CD4-positive, alpha-beta T cell treated with Interleukin-6 at 100 ng/mL for 8 hours (primary cell): Measurements from ENCODE around the gene CES3.
"Not testable (repeated sequence)": the region's sequence is repeated elsewhere in the genome, so short reads cannot be mapped to it uniquely, and the experiment has no call there.

Source experiments
- DNase-seq: peaks from one replicate; pipeline ENCODE4 v3.0.0-alpha.2; 2020; ENCODE audit warnings: mixed read lengths, low spot score

CES3 gene

DNA sequence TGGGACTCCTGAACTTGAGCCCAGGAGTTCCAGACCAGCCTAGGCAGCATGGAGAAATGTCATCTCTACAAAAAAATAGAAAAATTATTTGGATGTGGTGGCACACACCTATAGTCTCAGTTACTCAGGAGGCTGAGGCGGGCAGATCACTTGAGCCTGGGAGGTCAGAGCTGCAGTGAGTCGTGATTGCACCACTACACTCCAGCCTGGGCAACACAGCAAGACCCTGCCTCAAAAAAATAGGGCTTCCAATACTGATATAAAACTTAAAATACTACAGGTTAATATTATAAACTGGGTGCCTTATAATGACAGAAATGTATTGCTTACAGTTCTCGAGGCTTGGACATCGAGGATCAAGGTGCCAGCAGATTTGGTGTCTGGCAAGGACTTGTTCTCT lies 15.1 kb upstream of the CES3 start:
- DNase-seq: no peak

DNA sequence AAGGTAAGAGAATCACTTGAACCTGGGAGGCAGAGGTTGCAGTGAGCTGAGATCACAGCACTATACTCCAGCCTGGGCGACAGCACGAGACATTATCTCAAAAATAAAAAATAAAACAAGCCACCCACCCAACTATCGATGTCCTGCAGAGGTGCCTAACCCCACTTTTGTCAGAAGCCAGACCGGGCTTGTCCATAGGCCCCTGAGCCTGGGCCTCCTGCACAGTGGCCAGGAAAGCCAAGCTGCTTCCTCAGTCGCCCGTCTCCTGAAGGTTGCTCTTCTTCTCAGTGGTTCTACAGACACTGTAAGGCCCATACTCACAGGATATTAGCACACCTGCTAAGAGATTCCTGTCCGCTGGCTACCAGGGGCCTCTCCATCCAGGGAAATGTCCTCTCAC lies 14.5 kb upstream of the CES3 start:
- DNase-seq: no peak

DNA sequence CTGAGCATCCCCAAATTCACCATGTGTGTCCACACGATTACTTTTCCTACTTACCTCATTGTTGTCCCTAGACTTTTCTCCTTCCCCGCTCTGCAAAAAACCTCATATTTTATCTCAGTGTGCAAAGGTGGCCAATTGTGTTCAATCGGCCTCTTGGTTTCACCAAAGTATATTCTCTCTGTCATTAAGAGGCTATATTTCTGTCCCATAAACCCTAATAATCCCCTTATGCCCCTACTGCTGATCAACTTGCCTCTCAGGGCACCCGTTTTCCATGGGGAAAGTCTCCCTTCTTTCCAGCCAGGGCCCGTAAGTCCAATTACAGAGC lies 14.1 kb upstream of the CES3 start:
- no peak for DNase-seq

- peak; percentile 81 for DNase-seq
Observed at GRCh38 chr16:66947302-66948065, 13.6 kb upstream of the CES3 start.

DNA sequence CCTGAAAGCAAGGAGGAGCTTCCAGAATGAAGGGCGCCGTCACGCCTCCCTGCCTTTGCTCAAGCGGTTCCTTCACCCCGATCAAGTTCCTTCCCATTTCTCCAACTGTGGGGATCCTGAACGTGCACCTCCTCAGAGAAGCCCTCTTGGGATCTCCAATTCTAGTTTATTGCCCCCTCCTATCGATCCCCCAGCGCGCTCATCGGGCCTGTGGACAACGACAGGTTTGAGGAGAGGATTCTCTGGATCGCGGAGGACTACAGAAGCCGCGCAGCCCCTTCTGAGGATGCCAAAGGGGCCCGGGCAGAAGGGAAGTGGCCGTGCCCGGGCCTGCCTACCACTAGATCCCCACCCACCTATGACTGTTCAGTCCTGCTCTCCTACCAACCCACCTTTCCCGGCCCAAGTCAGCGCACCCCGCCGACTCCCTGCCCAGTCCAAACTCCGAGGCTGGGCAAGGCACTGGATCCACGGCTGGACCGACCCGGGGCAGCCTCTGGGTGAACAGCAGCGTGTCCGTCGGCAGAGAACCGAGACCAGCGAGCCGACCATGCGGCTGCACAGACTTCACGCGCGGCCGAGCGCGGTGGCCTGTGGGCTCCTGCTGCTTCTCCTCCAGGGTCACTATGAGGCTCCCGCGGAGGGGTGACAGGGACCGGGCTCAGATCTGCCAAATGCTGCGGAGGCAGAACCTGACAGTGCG lies 12.8 kb upstream of the CES3 start:
- DNase-seq: no peak

GRCh38 chr16:66948837-66949225 lies 12.2 kb upstream of the CES3 start:
- DNase-seq: no peak

GRCh38 chr16:66949472-66949871 lies 11.6 kb upstream of the CES3 start:
- no peak for DNase-seq

GRCh38 chr16:66950437-66950836 lies 10.6 kb upstream of the CES3 start:
- DNase-seq: no peak

- no peak for DNase-seq
Observed at GRCh38 chr16:66950971-66951790, 9.9 kb upstream of the CES3 start.

DNA sequence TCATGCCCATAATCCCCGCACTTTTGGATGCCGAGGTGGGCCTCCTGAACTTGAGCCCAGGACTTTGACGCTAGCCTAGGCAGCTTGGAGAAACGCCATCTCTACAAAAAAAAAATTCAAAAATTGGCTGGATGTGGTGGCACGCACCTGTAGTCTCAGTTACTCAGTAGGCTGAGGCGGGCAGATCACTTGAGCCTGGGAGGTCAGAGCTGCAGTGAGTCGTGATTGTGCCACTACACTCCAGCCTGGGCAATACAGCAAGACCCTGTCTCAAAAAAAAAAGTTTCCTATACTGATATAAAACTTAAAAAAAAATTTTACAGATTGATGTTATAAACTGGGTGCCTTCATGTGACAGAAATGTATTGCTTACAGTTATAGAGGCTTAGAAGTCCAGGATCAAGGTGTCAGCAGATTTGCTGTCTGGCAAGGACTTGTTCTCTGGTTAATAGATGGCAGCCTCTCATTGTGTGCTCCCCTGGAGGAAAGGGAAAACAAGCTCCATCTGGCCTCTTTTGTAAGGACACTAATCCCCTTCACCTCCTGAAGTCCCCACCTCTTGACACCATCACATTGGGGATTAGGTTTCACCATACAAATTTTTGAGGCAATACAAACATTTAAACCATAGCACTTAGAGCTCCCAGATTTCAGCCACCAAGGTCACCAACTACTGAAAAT lies 8.5 kb upstream of the CES3 start:
- DNase-seq: no peak

GRCh38 chr16:66953462-66954096 lies 7.5 kb upstream of the CES3 start:
- DNase-seq: no peak

- DNase-seq: peak; percentile 70
Observed at GRCh38 chr16:66954097-66954659, 6.9 kb upstream of the CES3 start.

- not testable (repeated sequence) for DNase-seq
Observed at GRCh38 chr16:66955363-66956153, 5.5 kb upstream of the CES3 start.

GRCh38 chr16:66956154-66956457 lies 5.0 kb upstream of the CES3 start:
- DNase-seq: not testable (repeated sequence)

DNA sequence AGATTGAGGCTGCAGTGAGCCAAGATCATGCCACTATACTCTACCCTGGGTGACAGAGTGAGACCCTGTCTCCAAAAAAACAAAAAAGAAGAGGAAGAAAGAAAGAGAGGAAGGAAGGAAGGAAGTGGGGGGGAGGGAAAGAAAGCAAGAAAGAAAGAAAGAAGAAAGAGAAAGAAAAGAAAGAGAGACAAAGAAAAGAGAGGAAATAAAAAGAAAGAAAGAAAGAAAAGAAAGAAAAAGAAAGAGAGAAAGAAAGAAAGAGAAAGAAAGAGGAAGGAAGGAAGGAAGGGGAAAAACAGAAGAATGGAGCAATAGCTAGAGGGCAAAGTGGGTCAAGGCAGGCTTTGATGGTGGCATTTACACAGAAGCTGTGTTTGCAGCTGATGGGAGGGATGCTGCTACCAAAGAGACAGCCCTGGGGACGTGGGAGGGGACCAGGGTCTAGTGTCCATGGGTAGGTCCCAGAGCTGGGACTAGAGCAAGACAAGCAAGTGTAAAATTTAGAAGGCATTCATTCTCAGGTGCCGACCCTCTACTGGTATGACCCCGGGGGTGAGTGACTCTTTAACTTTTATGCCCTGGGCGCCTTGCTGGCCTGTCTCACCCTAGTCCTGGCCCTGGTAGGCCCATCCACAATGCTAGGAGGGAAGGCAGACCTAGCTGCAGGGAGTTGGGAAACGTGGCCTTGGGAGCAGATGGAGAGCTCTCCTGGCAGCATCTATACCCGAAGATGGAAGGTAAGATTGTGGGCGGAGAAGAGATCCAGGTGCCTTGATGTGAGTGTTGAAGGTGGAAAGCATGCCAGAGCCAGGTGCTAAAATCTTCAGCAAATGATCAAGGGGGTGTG lies 2.0 kb upstream of the CES3 start:
- no peak for DNase-seq

- DNase-seq: no peak
Observed at GRCh38 chr16:66959704-66960161, 1.3 kb upstream of the CES3 start.

GRCh38 chr16:66960270-66960669 lies 796 bp upstream of the CES3 start:
- no peak for DNase-seq

GRCh38 chr16:66961914-66962313 lies 848 bp downstream of the CES3 start:
- DNase-seq: no peak

- DNase-seq: no peak
Observed at GRCh38 chr16:66964049-66964448, 3.0 kb downstream of the CES3 start.

GRCh38 chr16:66968847-66969246 lies 7.8 kb downstream of the CES3 start:
- DNase-seq: no peak
